Measurements from ENCODE around the gene CFAP57.

The CFAP57 gene

GRCh38 chr1:43300378-43301094, 128.4 kb downstream of the CFAP57 start, which contains the start of gene TIE1:
Gene TIE1 (plus strand): TSS chr1:43300982. CDS start chr1:43301072, 90 bp downstream.
- H3K4me3 ChIP-seq (ENCODE audit: low read depth, low read length): no peak within 1 kb of the TSS
- DNase-seq (ENCODE audit: low read depth): no peak
- no peak for TF ChIP-seq CTCF (IDR thresholded peaks at IDR 0.05; ENCODE audit: low read depth, low read length, missing control alignments)

GRCh38 chr1:43302201-43302600, 130.1 kb downstream of the CFAP57 start:
- no peak overlapping the region for H3K4me3 ChIP-seq (ENCODE audit: low read depth, low read length)
- no peak for TF ChIP-seq CTCF (IDR thresholded peaks at IDR 0.05; ENCODE audit: low read depth, low read length, missing control alignments)
- DNase-seq (ENCODE audit: low read depth): no peak

GRCh38 chr1:43302721-43303470, 130.8 kb downstream of the CFAP57 start:
- no peak overlapping the region for H3K4me3 ChIP-seq (ENCODE audit: low read depth, low read length)
- no peak for DNase-seq (ENCODE audit: low read depth)
- no peak for TF ChIP-seq CTCF (IDR thresholded peaks at IDR 0.05; ENCODE audit: low read depth, low read length, missing control alignments)

GRCh38 chr1:43303471-43304313, 131.6 kb downstream of the CFAP57 start:
- H3K4me3 ChIP-seq (ENCODE audit: low read depth, low read length): no peak overlapping the region
- no peak for TF ChIP-seq CTCF (IDR thresholded peaks at IDR 0.05; ENCODE audit: low read depth, low read length, missing control alignments)
- no peak for DNase-seq (ENCODE audit: low read depth)
